Stimulated activated CD8-positive, alpha-beta memory T cell treated with anti-CD3 and anti-CD28 coated beads, Interleukin-12 subunit alpha, Interleukin-12 subunit beta, amount 100 ng/mL, for 4 hours (primary cell): ENCODE data around the gene PKP4.

ENCODE experiments used
- DNase-seq: peaks from one replicate; pipeline ENCODE4 v3.0.0-alpha.2; 2020; ENCODE audit warnings: low read depth

PKP4 gene

GRCh38 chr2:158647436-158648231 lies 190.9 kb downstream of the PKP4 start:
- DNase-seq = no peak

GRCh38 chr2:158649846-158650245 lies 193.1 kb downstream of the PKP4 start:
- no peak for DNase-seq

- no peak for DNase-seq
Measured at GRCh38 chr2:158650646-158651357, 194.1 kb downstream of the PKP4 start.

- DNase-seq = no peak
Measured at GRCh38 chr2:158651358-158652057, 194.8 kb downstream of the PKP4 start.

GRCh38 chr2:158655628-158656027 lies 198.9 kb downstream of the PKP4 start:
- no peak for DNase-seq

- no peak for DNase-seq
Measured at GRCh38 chr2:158656492-158657229, 199.9 kb downstream of the PKP4 start.

- DNase-seq = no peak
Measured at GRCh38 chr2:158658396-158658795, 201.6 kb downstream of the PKP4 start.

GRCh38 chr2:158659483-158659882 lies 202.7 kb downstream of the PKP4 start:
- no peak for DNase-seq

GRCh38 chr2:158661231-158661630 lies 204.5 kb downstream of the PKP4 start:
- no peak for DNase-seq

- no peak for DNase-seq
Measured at GRCh38 chr2:158662421-158662820, 205.7 kb downstream of the PKP4 start.

GRCh38 chr2:158663796-158664195 lies 207.0 kb downstream of the PKP4 start:
- DNase-seq = no peak

GRCh38 chr2:158664987-158665386 lies 208.2 kb downstream of the PKP4 start:
- DNase-seq = no peak

- DNase-seq = no peak
Measured at GRCh38 chr2:158665536-158666302, 209.0 kb downstream of the PKP4 start.

- no peak for DNase-seq
Measured at GRCh38 chr2:158666969-158667368, 210.2 kb downstream of the PKP4 start.

GRCh38 chr2:158667586-158667985 lies 210.8 kb downstream of the PKP4 start:
- DNase-seq = no peak

- no peak for DNase-seq
Measured at GRCh38 chr2:158668001-158668765, 211.4 kb downstream of the PKP4 start.

- DNase-seq = no peak
Measured at GRCh38 chr2:158670292-158670691, 213.5 kb downstream of the PKP4 start.

- no peak for DNase-seq
Measured at GRCh38 chr2:158671360-158672245, 214.9 kb downstream of the PKP4 start.

GRCh38 chr2:158676295-158676694 lies 219.5 kb downstream of the PKP4 start:
- DNase-seq = no peak

GRCh38 chr2:158676696-158677095 lies 219.9 kb downstream of the PKP4 start:
- DNase-seq = no peak
